CD4-positive, CD25-positive, alpha-beta regulatory T cell (primary cell): ENCODE results near the gene KRTAP4-12. TPM values are rescaled to one million over a fixed set of nuclear protein-coding genes. Genes with fewer than 3 reads are reported as not detected.
"Not testable (repeated sequence)": the region's sequence is repeated elsewhere in the genome, so short reads cannot be mapped to it uniquely, and the experiment has no call there.

Source experiments
- ATAC-seq, 2 donors: fragments of 150-1000 bp; cut with Tn5 transposase; one replicate each; pipeline ENCODE4 v1.10.0; 2021; ENCODE audit warnings: low read depth in 2 of 2, moderate number of reproducible peaks in 2 of 2, moderate library complexity in 1 of 2
- DNase-seq, 3 donors: peaks; one replicate each; pipeline versions ENCODE4 v3.0.0 to v3.0.0-alpha.2; 2012 to 2022; ENCODE audit warnings: mixed read lengths in 1 of 3
- H3K27ac ChIP-seq: one replicate; pipeline ENCODE4 v1.7.0; 2013; ENCODE audit warnings: mild to moderate bottlenecking, low read length; ENCODE audit not compliant: insufficient read depth, poor library complexity, severe bottlenecking
- H3K27me3 ChIP-seq: one replicate; pipeline ENCODE4 v1.7.0; 2013; ENCODE audit warnings: low read length; ENCODE audit not compliant: control insufficient read depth, insufficient read depth
- H3K36me3 ChIP-seq: one replicate; pipeline ENCODE4 v1.7.0; 2013; ENCODE audit warnings: mild to moderate bottlenecking, low read length, moderate library complexity; ENCODE audit not compliant: control insufficient read depth, insufficient read depth
- H3K4me1 ChIP-seq: 2 replicates; pipeline ENCODE4 v1.7.0; 2013; ENCODE audit warnings: mild to moderate bottlenecking, low read length; ENCODE audit not compliant: insufficient read depth, control insufficient read depth, poor library complexity, severe bottlenecking
- H3K4me3 ChIP-seq: one replicate; pipeline ENCODE4 v1.7.0; 2013; ENCODE audit warnings: low read depth, mild to moderate bottlenecking, low read length, moderate library complexity
- H3K9me3 ChIP-seq, 2 experiments: 1 replicate in 1 of 2; 2 replicates in 1 of 2; pipeline ENCODE4 v1.7.0; 2013; ENCODE audit warnings: low read length in 2 of 2, mild to moderate bottlenecking in 1 of 2, moderate library complexity in 1 of 2; ENCODE audit not compliant: control insufficient read depth in 2 of 2
- H3K27ac Mint-ChIP-seq, 3 donors: one replicate each; pipeline ENCODE4 v1.8.0; 2020 to 2022; ENCODE audit warnings: mild to moderate bottlenecking in 3 of 3, mixed read lengths in 3 of 3, moderate library complexity in 2 of 3
- H3K27me3 Mint-ChIP-seq: one replicate; pipeline ENCODE4 v1.8.0; 2022; ENCODE audit warnings: mild to moderate bottlenecking, mixed read lengths
- H3K36me3 Mint-ChIP-seq: one replicate; pipeline ENCODE4 v1.8.0; 2020; ENCODE audit warnings: mixed read lengths
- H3K4me1 Mint-ChIP-seq, 4 donors: one replicate each; pipeline ENCODE4 v1.8.0; 2020 to 2022; ENCODE audit warnings: mixed read lengths in 4 of 4, mild to moderate bottlenecking in 1 of 4
- H3K4me3 Mint-ChIP-seq, 4 donors: one replicate each; pipeline ENCODE4 v1.8.0; 2020 to 2022; ENCODE audit warnings: mild to moderate bottlenecking in 4 of 4, mixed read lengths in 4 of 4, moderate library complexity in 3 of 4
- H3K9me3 Mint-ChIP-seq, 7 donors: one replicate each; pipeline ENCODE4 v1.8.0; 2020 to 2022; ENCODE audit warnings: mixed read lengths in 7 of 7, mild to moderate bottlenecking in 3 of 7, moderate library complexity in 2 of 7
- polyA plus RNA-seq, 4 donors: library from polyadenylated mRNA; unstranded; fragments of 300-500 nt; fragmentation: Illumina TruSeq; gene quantifications; one replicate each; pipeline ENCODE4 v1.2.3, GENCODE V29; 2021
- total RNA-seq: library from RNA; stranded (reverse); gene quantifications from one replicate; pipeline ENCODE4 v1.2.3, GENCODE V29; 2022

The KRTAP4-12 gene
- total and polyA plus RNA-seq, 5 donors from 2014 or later = not detected

DNA sequence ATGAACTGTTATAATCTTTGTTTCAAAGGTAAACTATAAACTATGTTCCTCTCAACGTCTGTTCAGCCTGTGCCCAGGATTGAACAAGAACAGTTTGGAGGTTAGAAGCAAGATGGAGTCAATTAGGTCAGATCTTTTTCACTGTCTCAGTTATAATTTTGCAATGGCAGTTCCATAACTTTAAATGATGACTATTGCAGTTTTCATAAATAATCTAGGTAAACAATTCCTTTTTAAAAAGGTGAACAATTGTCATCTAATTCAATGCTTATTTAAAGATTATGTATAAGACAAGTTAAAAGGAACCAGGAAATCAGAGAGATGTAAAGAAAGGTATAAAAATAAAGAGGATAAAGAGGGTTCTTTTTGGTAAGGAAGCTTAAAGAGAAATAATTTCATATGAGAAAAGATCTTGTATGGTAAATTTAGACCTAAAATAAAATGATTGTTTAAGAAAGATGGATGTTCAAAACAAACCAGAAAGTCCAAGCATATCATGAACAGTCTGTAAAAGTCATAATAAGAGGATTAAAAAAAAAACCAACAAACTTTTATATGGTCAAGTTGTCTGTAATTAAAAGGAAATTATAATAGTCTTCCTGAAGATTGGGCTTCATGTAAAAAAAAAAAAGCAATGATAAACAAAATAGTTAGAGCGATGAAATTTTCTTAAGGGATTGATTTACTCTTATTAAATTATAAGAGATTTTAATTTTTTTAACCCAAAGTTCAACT lies 12.7 kb downstream of the KRTAP4-12 start:
- ATAC-seq (no peak), DNase-seq (no peak)
- H3K36me3 ChIP-seq = no peaks in the 10 kb centered on the region
- H3K9me3 ChIP-seq = peaks cover 0 to 5% of the 10 kb centered on the region in 2 experiments
- peaks cover 0 to 9% (median 0%) of the 10 kb centered on the region in 4 donors for H3K4me1 Mint-ChIP-seq
- H3K4me3 ChIP-seq = no peak overlapping the region
- H3K27ac Mint-ChIP-seq = no peak overlapping the region
- no peaks in the 10 kb centered on the region for H3K36me3 Mint-ChIP-seq
- no peak overlapping the region for H3K4me3 Mint-ChIP-seq
- H3K27ac ChIP-seq = no peak overlapping the region
- H3K9me3 Mint-ChIP-seq = peaks cover 0 to 9% (median 2%) of the 10 kb centered on the region in 7 donors
- H3K27me3 Mint-ChIP-seq = peaks cover 16% of the 10 kb centered on the region
- H3K27me3 ChIP-seq = peaks cover 3% of the 10 kb centered on the region
- no peaks in the 10 kb centered on the region for H3K4me1 ChIP-seq

DNA sequence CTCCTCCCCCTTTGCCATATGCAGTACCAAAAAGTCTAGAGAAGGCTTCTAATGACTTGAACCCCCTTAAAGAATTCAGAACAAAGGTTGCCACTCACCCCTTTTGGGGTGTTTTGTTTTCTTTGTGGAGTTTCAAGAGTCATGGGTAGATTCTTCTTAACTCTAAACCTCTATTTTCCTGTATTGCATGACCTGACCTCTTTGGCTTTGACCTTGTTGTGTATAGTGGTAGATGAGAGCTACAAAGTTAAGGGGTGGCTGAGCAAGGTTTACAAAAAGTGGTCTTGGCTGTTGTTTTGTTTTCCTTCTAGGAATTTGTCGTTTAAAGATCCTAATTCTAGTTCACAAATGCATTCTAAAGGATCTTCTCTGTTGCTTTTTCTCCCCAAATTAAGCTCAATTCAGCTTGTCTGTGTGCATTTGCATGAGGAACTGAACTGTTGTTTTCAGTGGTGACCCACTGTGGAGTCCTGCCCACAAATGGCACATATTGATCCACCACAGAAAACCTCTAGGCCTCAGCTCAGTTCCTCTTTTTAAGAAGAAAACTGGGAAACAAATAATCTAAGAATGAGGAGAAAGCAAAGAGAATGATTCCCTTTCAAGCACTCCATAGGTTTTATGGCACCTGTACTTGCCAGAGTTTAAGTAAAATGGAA lies 15.1 kb downstream of the KRTAP4-12 start:
- not testable (repeated sequence) for H3K4me3 Mint-ChIP-seq, H3K36me3 ChIP-seq, H3K4me1 ChIP-seq, H3K27me3 ChIP-seq, H3K27ac ChIP-seq, H3K4me3 ChIP-seq, H3K27ac Mint-ChIP-seq, H3K4me1 Mint-ChIP-seq, H3K9me3 ChIP-seq, H3K9me3 Mint-ChIP-seq, DNase-seq, ATAC-seq, H3K36me3 Mint-ChIP-seq
- peaks cover 18% of the 10 kb centered on the region for H3K27me3 Mint-ChIP-seq

DNA sequence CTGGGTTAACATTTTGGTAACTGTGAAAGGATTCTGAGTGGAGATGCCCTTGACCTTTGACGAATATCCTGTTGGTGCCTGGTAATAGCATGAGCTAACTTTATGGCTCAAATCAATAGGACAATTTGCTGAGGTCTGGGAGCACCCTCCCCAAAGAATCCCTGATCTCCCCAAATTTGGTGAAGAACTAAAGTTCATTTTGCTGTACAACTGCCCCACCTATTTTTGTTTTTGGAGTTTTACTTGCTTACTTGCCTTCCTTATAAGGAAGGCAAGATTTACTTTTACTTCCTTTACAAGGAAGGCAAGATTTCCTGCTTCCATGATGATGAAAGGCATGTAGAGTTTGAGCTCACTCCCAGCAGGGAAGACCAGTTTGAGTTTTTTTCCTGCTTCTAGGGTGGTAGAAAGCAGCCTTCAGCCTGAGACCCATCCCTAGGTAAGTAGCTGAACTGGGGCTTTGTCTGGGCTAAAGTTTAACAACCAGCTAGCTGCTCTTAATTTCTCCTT lies 16.0 kb downstream of the KRTAP4-12 start:
- Mint-ChIP-seq H3K4me1 (peaks cover 0 to 7% (median 0%) of the 10 kb centered on the region in 4 donors), H3K27ac (no peak overlapping the region), H3K27me3 (peaks cover 18% of the 10 kb centered on the region), H3K4me3 (no peak overlapping the region), H3K9me3 (peaks cover 0 to 5% (median 2%) of the 10 kb centered on the region in 7 donors), H3K36me3 (no peaks in the 10 kb centered on the region)
- DNase-seq (no peak), ATAC-seq (no peak)
- Histone ChIP-seq H3K4me1 (no peaks in the 10 kb centered on the region), H3K27me3 (no peaks in the 10 kb centered on the region), H3K4me3 (no peak overlapping the region), H3K27ac (no peak overlapping the region), H3K36me3 (no peaks in the 10 kb centered on the region), H3K9me3 (peaks cover 0 to 3% of the 10 kb centered on the region in 2 experiments)

DNA sequence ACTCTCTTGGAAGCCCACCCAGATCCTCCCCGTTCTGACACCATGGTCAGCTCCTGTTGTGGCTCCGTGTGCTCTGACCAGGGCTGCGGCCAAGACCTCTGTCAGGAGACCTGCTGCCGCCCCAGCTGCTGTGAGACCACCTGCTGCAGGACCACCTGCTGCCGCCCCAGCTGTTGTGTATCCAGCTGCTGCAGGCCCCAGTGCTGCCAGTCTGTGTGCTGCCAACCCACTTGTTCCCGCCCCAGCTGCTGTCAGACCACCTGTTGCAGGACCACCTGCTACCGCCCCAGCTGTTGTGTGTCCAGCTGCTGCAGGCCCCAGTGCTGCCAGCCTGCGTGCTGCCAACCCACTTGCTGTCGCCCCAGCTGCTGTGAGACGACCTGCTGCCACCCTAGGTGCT lies 18.6 kb downstream of the KRTAP4-12 start, which contains the start of gene KRTAP4-9:
Gene KRTAP4-9 (plus strand): TSS at position 43 of the 400 bp plus-strand sequence. CDS start 0 bp downstream, at position 43.
- H3K36me3 ChIP-seq, H3K9me3 Mint-ChIP-seq, H3K27ac Mint-ChIP-seq, H3K36me3 Mint-ChIP-seq, H3K9me3 ChIP-seq, H3K4me3 ChIP-seq, H3K4me1 ChIP-seq, ATAC-seq, DNase-seq, H3K27me3 ChIP-seq, H3K4me3 Mint-ChIP-seq, H3K4me1 Mint-ChIP-seq, H3K27ac ChIP-seq: not testable (repeated sequence)
- H3K27me3 Mint-ChIP-seq = peaks cover 13% of the 10 kb centered on the region

DNA sequence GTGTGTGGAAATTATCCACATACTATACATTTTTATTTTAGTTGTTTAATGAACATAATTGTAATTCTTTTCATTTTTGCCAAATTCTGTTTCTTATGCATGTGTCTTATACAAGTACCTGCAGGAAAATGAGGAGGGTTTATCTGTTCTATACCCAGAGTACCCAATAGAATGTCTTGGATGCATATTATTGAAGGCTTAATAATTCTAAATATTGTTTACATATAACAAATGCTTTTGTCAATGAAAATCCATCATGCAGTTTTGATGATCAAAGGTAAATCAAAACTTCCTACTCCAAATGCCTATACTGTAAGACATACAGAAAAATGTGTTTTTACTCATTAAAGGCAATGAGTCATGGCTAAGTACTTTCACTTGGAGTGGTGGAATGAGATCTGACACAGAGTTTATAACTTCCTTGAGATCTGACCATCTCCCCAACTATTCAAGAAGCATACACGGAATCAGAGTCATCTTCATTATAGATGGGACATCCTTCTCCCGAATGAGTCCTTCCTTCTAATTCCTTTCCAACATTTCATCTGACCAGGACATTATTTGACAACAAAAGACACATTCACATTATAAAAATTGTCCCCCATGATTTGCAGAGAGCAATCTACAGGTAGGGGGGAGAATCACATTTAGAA lies 19.5 kb downstream of the KRTAP4-12 start:
- not testable (repeated sequence) for H3K4me3 Mint-ChIP-seq, H3K4me3 ChIP-seq, H3K27me3 ChIP-seq, H3K27ac Mint-ChIP-seq, H3K9me3 Mint-ChIP-seq, H3K36me3 Mint-ChIP-seq, H3K4me1 ChIP-seq, H3K9me3 ChIP-seq, ATAC-seq, H3K27ac ChIP-seq, H3K36me3 ChIP-seq, DNase-seq
- peaks cover 18% of the 10 kb centered on the region for H3K27me3 Mint-ChIP-seq
- H3K4me1 Mint-ChIP-seq = peaks cover 0 to 16% (median 2%) of the 10 kb centered on the region in 4 donors

DNA sequence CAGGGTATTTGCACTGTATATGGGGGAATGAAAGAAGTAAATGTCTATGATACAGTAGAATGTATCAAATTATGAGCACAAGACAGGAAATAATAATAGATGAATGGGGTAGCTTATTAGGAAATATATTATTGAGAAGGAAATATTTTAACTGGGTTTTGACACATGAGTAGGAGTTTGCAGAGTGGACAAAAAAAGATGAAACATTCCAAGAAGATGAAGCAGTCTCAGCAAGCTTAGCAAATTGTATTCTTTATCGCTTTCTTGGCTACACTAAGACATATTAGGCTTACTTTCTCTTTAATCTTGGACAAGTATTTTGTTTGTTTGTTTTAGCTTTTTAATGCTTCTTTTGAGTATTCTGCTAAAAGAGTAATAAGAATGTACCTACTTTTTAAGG lies 20.1 kb downstream of the KRTAP4-12 start:
- Mint-ChIP-seq H3K9me3 (peaks cover 0 to 5% (median 0%) of the 10 kb centered on the region in 7 donors), H3K4me3 (no peak overlapping the region), H3K27ac (no peak overlapping the region), H3K27me3 (peaks cover 18% of the 10 kb centered on the region), H3K36me3 (no peaks in the 10 kb centered on the region), H3K4me1 (peaks cover 0 to 16% (median 2%) of the 10 kb centered on the region in 4 donors)
- no peaks in the 10 kb centered on the region for H3K36me3 ChIP-seq
- no peaks in the 10 kb centered on the region for H3K4me1 ChIP-seq
- no peak overlapping the region for H3K4me3 ChIP-seq
- H3K27ac ChIP-seq = no peak overlapping the region
- DNase-seq (no peak), ATAC-seq (no peak)
- H3K9me3 ChIP-seq = no peaks in the 10 kb centered on the region
- H3K27me3 ChIP-seq = peaks cover 4% of the 10 kb centered on the region

DNA sequence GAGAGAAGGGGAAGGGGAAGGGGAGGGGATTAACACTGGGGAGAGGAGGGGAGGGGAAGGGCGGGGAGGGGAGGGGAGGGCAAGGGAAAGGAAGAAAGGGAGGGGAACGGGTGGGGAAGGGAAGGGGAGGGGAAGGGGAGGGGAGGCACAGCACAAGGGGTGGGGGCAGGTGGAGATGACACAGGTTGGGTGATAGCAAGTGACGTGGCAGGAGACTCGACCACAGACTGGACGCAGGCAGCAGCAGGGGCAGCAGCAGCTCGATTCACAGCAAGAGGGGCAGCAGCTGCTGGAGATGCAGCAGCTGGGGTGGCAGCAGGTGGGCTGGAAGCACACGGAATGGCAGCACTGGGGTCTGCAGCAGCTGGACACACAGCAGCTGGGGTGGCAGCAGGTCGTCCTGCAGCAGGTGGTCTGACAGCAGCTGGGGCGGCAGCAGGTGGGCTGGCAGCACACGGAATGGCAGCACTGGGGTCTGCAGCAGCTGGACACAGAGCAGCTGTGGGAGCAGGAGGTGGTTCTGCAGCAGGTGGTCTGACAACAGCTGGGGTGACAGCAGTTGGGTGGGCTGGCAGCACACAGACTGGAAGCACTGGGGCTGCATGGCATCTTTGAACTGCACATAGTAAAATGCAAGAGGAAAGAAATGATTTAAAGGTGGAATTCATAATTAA lies 22.3 kb downstream of the KRTAP4-12 start, which contains the start of gene KRTAP4-16:
Gene KRTAP4-16 (minus strand): TSS at position 624 of the 674 bp plus-strand sequence. CDS start 0 bp downstream, at position 624.
- no peak within 1 kb of the TSS for H3K27ac Mint-ChIP-seq
- ATAC-seq = no peak
- peaks cover 0 to 3% (median 0%) of the 10 kb centered on the region in 7 donors for H3K9me3 Mint-ChIP-seq
- no peak within 1 kb of the TSS for H3K4me3 Mint-ChIP-seq
- DNase-seq = no peak
- H3K4me3 ChIP-seq = no peak within 1 kb of the TSS
- H3K4me1 Mint-ChIP-seq = peaks cover 0 to 9% (median 2%) of the 10 kb centered on the region in 4 donors
- no peak within 1 kb of the TSS for H3K27ac ChIP-seq
- peaks cover 19% of the 10 kb centered on the region for H3K27me3 Mint-ChIP-seq
- H3K36me3 ChIP-seq = no peaks in the 10 kb centered on the region
- H3K27me3 ChIP-seq = peaks cover 4% of the 10 kb centered on the region
- no peaks in the 10 kb centered on the region for H3K9me3 ChIP-seq
- H3K36me3 Mint-ChIP-seq = no peaks in the 10 kb centered on the region
- H3K4me1 ChIP-seq = no peaks in the 10 kb centered on the region
